Endodermal cell (in vitro differentiated cells): ENCODE results near the gene RBFA. TPM values are rescaled to one million over a fixed set of nuclear protein-coding genes. Genes with fewer than 3 reads are reported as not detected.
"Not testable (repeated sequence)": the region's sequence is repeated elsewhere in the genome, so short reads cannot be mapped to it uniquely, and the experiment has no call there.

ENCODE experiments used
- DNase-seq: peaks from one replicate; pipeline ENCODE4 v3.0.0-alpha.2; 2017
- H3K27ac ChIP-seq: 2 replicates; pipeline ENCODE4 v1.5.1; 2013; ENCODE audit warnings: mild to moderate bottlenecking, low read depth, low read length, moderate library complexity
- H3K27me3 ChIP-seq: 2 replicates; pipeline ENCODE4 v1.6.1; 2013; ENCODE audit warnings: mild to moderate bottlenecking, low read length, moderate library complexity; ENCODE audit not compliant: insufficient read depth, control insufficient read depth, poor library complexity, severe bottlenecking
- H3K36me3 ChIP-seq: 2 replicates; pipeline ENCODE4 v1.7.0; 2013; ENCODE audit warnings: mild to moderate bottlenecking, low read length, moderate library complexity; ENCODE audit not compliant: control insufficient read depth, insufficient read depth
- H3K4me1 ChIP-seq: one replicate; pipeline ENCODE4 v1.7.0; 2013; ENCODE audit warnings: low read length; ENCODE audit not compliant: control insufficient read depth, insufficient read depth
- H3K4me3 ChIP-seq: 2 replicates; pipeline ENCODE4 v1.5.1; 2013; ENCODE audit warnings: mild to moderate bottlenecking, low read length, moderate library complexity
- H3K9ac ChIP-seq: 2 replicates; pipeline ENCODE4 v1.6.1; 2013; ENCODE audit warnings: mild to moderate bottlenecking, low read length, moderate library complexity; ENCODE audit not compliant: poor library complexity, severe bottlenecking; ENCODE audit errors: extremely low read depth
- H3K9me3 ChIP-seq: 2 replicates; pipeline ENCODE4 v1.6.1; 2013; ENCODE audit warnings: mild to moderate bottlenecking, low read length, moderate library complexity; ENCODE audit not compliant: control insufficient read depth
- H3K27ac Mint-ChIP-seq: 2 replicates; pipeline ENCODE4 v1.8.0; 2020; ENCODE audit warnings: mixed read lengths
- H3K27me3 Mint-ChIP-seq: 2 replicates; pipeline ENCODE4 v1.8.0; 2021; ENCODE audit warnings: mild to moderate bottlenecking, mixed read lengths; ENCODE audit not compliant: insufficient read depth
- H3K36me3 Mint-ChIP-seq: 2 replicates; pipeline ENCODE4 v1.8.0; 2020; ENCODE audit warnings: low read depth, mixed read lengths
- H3K4me1 Mint-ChIP-seq: 2 replicates; pipeline ENCODE4 v1.8.0; 2020; ENCODE audit warnings: mixed read lengths
- H3K4me3 Mint-ChIP-seq: 2 replicates; pipeline ENCODE4 v1.8.0; 2020; ENCODE audit warnings: mild to moderate bottlenecking, moderate library complexity, mixed read lengths
- H3K9me3 Mint-ChIP-seq: 2 replicates; pipeline ENCODE4 v1.8.0; 2020; ENCODE audit warnings: mild to moderate bottlenecking, mixed read lengths
- CTCF ChIP-seq: fragments of 200-600 bp; sonication (generic); conservative IDR thresholded peaks from 2 replicates; pipeline ENCODE4 v1.5.0; 2021; ENCODE audit warnings: antibody characterized with exemption, mild to moderate bottlenecking
- WGBS, 2 experiments: methylation state at CpG; one replicate each; pipeline versions ENCODE4 v1.1.5 to v1.1.7; 2013; ENCODE audit warnings: missing lambda C conversion rate in 2 of 2, mixed read lengths in 1 of 2; ENCODE audit not compliant: insufficient coverage in 1 of 2, insufficient read length in 1 of 2; 5-methylcytosine and 5-hydroxymethylcytosine counted together
- total RNA-seq, 2 donors: library from RNA; stranded (reverse); fragmentation: NEBNext Ultra II Directional in 1 of 2; extraction: Animal tissue kit (Norgen Biotek cat#: 25700) in 1 of 2; gene quantifications; 2 replicates in 1 of 2; 3 replicates in 1 of 2; pipeline ENCODE4 v1.2.1, GENCODE V29; 2021

Gene RBFA
- total RNA-seq, 2 donors from 2014 or later = 16.6 to 27.6 TPM

GRCh38 chr18:80026363-80026762, 7.9 kb upstream of the RBFA start:
- Mint-ChIP-seq H3K4me1 (no peaks in the 10 kb centered on the region), H3K27ac (no peak overlapping the region), H3K36me3 (peaks cover 6% of the 10 kb centered on the region), H3K4me3 (no peak overlapping the region), H3K9me3 (peaks cover 53% of the 10 kb centered on the region), H3K27me3 (peaks cover 25% of the 10 kb centered on the region)
- Histone ChIP-seq H3K9ac (no peak overlapping the region), H3K27me3 (no peaks in the 10 kb centered on the region), H3K27ac (no peak overlapping the region), H3K36me3 (no peaks in the 10 kb centered on the region), H3K4me1 (no peaks in the 10 kb centered on the region), H3K9me3 (peaks cover 45% of the 10 kb centered on the region), H3K4me3 (no peak overlapping the region)
- no peak for DNase-seq
- TF ChIP-seq CTCF = no peak
- 88 to 97% methylated on average over 4 to 6 of the region's 7 CpGs for WGBS, 2 experiments

GRCh38 chr18:80027719-80028118, 6.5 kb upstream of the RBFA start:
- not testable (repeated sequence) for DNase-seq, H3K36me3 Mint-ChIP-seq, H3K36me3 ChIP-seq, H3K27ac Mint-ChIP-seq, H3K4me1 Mint-ChIP-seq, H3K4me3 Mint-ChIP-seq, H3K9ac ChIP-seq, H3K4me1 ChIP-seq, H3K4me3 ChIP-seq, H3K27ac ChIP-seq, H3K27me3 ChIP-seq
- peaks cover 32% of the 10 kb centered on the region for H3K9me3 ChIP-seq
- Mint-ChIP-seq H3K9me3 (peaks cover 39% of the 10 kb centered on the region), H3K27me3 (peaks cover 31% of the 10 kb centered on the region)

GRCh38 chr18:80029690-80030089, 4.5 kb upstream of the RBFA start:
- 92 to 100% methylated on average over 1 of the region's 1 CpG for WGBS, 2 experiments
- Histone ChIP-seq H3K9ac (no peak overlapping the region), H3K4me3 (no peak overlapping the region), H3K4me1 (no peaks in the 10 kb centered on the region), H3K9me3 (peaks cover 12% of the 10 kb centered on the region), H3K27me3 (no peaks in the 10 kb centered on the region), H3K36me3 (no peaks in the 10 kb centered on the region), H3K27ac (no peak overlapping the region)
- no peak for DNase-seq
- TF ChIP-seq CTCF = no peak
- H3K9me3 Mint-ChIP-seq = peaks cover 21% of the 10 kb centered on the region
- no peak overlapping the region for H3K27ac Mint-ChIP-seq
- peaks cover 36% of the 10 kb centered on the region for H3K27me3 Mint-ChIP-seq
- no peak overlapping the region for H3K4me3 Mint-ChIP-seq
- H3K36me3 Mint-ChIP-seq = peaks cover 2% of the 10 kb centered on the region
- H3K4me1 Mint-ChIP-seq = no peaks in the 10 kb centered on the region
